Mesenchymal stem cell (in vitro differentiated cells and primary cell): ENCODE results near the gene SPRED1.

ENCODE experiments used
- DNase-seq: peaks from one replicate; pipeline ENCODE4 v3.0.0-alpha.2; 2013
- H2AFZ ChIP-seq: one replicate; pipeline ENCODE4 v1.6.1; 2013; ENCODE audit warnings: low read depth, mild to moderate bottlenecking, control low read depth, inconsistent platforms, low read length, moderate library complexity
- H2AK5ac ChIP-seq: 2 replicates; pipeline ENCODE4 v1.6.1; 2013; ENCODE audit warnings: low read length, moderate library complexity, mild to moderate bottlenecking, inconsistent platforms; ENCODE audit not compliant: severe bottlenecking
- H2BK120ac ChIP-seq: one replicate; pipeline ENCODE4 v1.6.1; 2013; ENCODE audit warnings: low read depth, mild to moderate bottlenecking, inconsistent platforms, low read length, moderate library complexity
- H2BK12ac ChIP-seq, 2 experiments: one replicate each; pipeline ENCODE4 v1.6.1; 2013; ENCODE audit warnings: inconsistent platforms in 2 of 2, low read length in 2 of 2, mild to moderate bottlenecking in 2 of 2, moderate library complexity in 2 of 2, control low read depth in 1 of 2
- H2BK15ac ChIP-seq: one replicate; pipeline ENCODE4 v1.6.1; 2013; ENCODE audit warnings: mild to moderate bottlenecking, low read depth, inconsistent platforms; ENCODE audit not compliant: poor library complexity, severe bottlenecking
- H2BK5ac ChIP-seq: 2 replicates; pipeline ENCODE4 v1.6.1; 2013; ENCODE audit warnings: low read depth, mild to moderate bottlenecking, low read length, control low read depth, inconsistent platforms; ENCODE audit not compliant: poor library complexity, severe bottlenecking
- H3K14ac ChIP-seq, 2 experiments: one replicate each; pipeline ENCODE4 v1.6.1; 2013; ENCODE audit warnings: inconsistent platforms in 2 of 2, low read length in 2 of 2, control low read depth in 1 of 2, mild to moderate bottlenecking in 1 of 2, moderate library complexity in 1 of 2
- H3K18ac ChIP-seq, 2 experiments: one replicate each; pipeline ENCODE4 v1.6.1; 2013; ENCODE audit warnings: inconsistent platforms in 2 of 2, low read length in 2 of 2, control low read depth in 1 of 2, low read depth in 1 of 2, mild to moderate bottlenecking in 1 of 2
- H3K23ac ChIP-seq, 2 experiments: one replicate each; pipeline ENCODE4 v1.6.1; 2013; ENCODE audit warnings: inconsistent platforms in 2 of 2, low read length in 2 of 2, mild to moderate bottlenecking in 2 of 2, moderate library complexity in 2 of 2, control low read depth in 1 of 2
- H3K27ac ChIP-seq: 2 replicates; pipeline ENCODE4 v1.5.1; 2013; ENCODE audit warnings: mild to moderate bottlenecking, moderate library complexity, low read length, control low read depth, inconsistent platforms; ENCODE audit not compliant: poor library complexity, severe bottlenecking
- H3K27me3 ChIP-seq, 2 experiments: 2 replicates each; pipeline versions ENCODE4 v1.6.1 to v1.7.0; 2013; ENCODE audit warnings: low read length in 2 of 2, mild to moderate bottlenecking in 2 of 2, moderate library complexity in 2 of 2, control low read depth in 1 of 2, inconsistent platforms in 1 of 2; ENCODE audit not compliant: control insufficient read depth in 1 of 2, insufficient read depth in 1 of 2
- H3K36me3 ChIP-seq, 2 experiments: 2 replicates each; pipeline versions ENCODE4 v1.6.1 to v1.7.0; 2013; ENCODE audit warnings: low read length in 2 of 2, control low read depth in 1 of 2, inconsistent platforms in 1 of 2, low read depth in 1 of 2, mild to moderate bottlenecking in 1 of 2; ENCODE audit not compliant: insufficient read depth in 2 of 2, control insufficient read depth in 1 of 2
- H3K4ac ChIP-seq, 2 experiments: one replicate each; pipeline ENCODE4 v1.6.1; 2013; ENCODE audit warnings: inconsistent platforms in 2 of 2, low read length in 2 of 2, mild to moderate bottlenecking in 2 of 2, moderate library complexity in 2 of 2, control low read depth in 1 of 2, low read depth in 1 of 2
- H3K4me1 ChIP-seq: 2 replicates; pipeline ENCODE4 v1.6.1; 2013; ENCODE audit warnings: low read depth, low read length, control low read depth; ENCODE audit not compliant: control insufficient read depth, insufficient read depth
- H3K4me2 ChIP-seq: 2 replicates; pipeline ENCODE4 v1.6.1; 2013; ENCODE audit warnings: low read length, mild to moderate bottlenecking, inconsistent platforms; ENCODE audit not compliant: poor library complexity, severe bottlenecking
- H3K4me3 ChIP-seq, 2 experiments: 2 replicates each; pipeline versions ENCODE4 v1.5.1 to v1.7.0; 2013; ENCODE audit warnings: low read length in 2 of 2, mild to moderate bottlenecking in 2 of 2, control low read depth in 1 of 2, low read depth in 1 of 2; ENCODE audit not compliant: insufficient read depth in 1 of 2
- H3K79me1 ChIP-seq: replicated peaks from 2 replicates; pipeline ENCODE4 v1.6.1; 2013; ENCODE audit warnings: mild to moderate bottlenecking, control low read depth, low read length, inconsistent platforms; ENCODE audit not compliant: poor library complexity, severe bottlenecking
- H3K9ac ChIP-seq: 2 replicates; pipeline ENCODE4 v1.7.0; 2013; ENCODE audit warnings: mild to moderate bottlenecking, low read length, moderate library complexity
- H3K9me3 ChIP-seq: 2 replicates; pipeline ENCODE4 v1.7.0; 2013; ENCODE audit warnings: mild to moderate bottlenecking, low read length; ENCODE audit not compliant: control insufficient read depth
- H4K8ac ChIP-seq: one replicate; pipeline ENCODE4 v1.6.1; 2013; ENCODE audit warnings: inconsistent platforms, mild to moderate bottlenecking, low read length, moderate library complexity
- H4K91ac ChIP-seq: one replicate; pipeline ENCODE4 v1.6.1; 2013; ENCODE audit warnings: mild to moderate bottlenecking, low read length, inconsistent platforms
- WGBS: methylation state at CpG from one replicate; pipeline ENCODE4 v1.1.7; 2013; ENCODE audit warnings: mixed read lengths; 5-methylcytosine and 5-hydroxymethylcytosine counted together

The SPRED1 gene

GRCh38 chr15:38300395-38300794 is 47.8 kb downstream of the SPRED1 start:
- Histone ChIP-seq H4K8ac (no peak overlapping the region), H3K4ac (no peak overlapping the region), H2BK15ac (no peak overlapping the region), H3K14ac (no peak overlapping the region), H3K36me3 (peaks cover 0 to 59% of the 10 kb centered on the region in 2 experiments), H3K4me1 (peaks cover 5% of the 10 kb centered on the region), H3K79me1 (no peaks in the 10 kb centered on the region), H3K9ac (peak overlapping the region; percentile 60), H3K4me2 (no peak overlapping the region), H2BK5ac (no peak overlapping the region), H3K9me3 (no peaks in the 10 kb centered on the region), H3K27ac (no peak overlapping the region), H3K23ac (no peak overlapping the region), H2BK120ac (no peak overlapping the region), H3K18ac (no peak overlapping the region), H3K27me3 (no peaks in the 10 kb centered on the region), H3K4me3 (no peak overlapping the region), H2AFZ (no peak overlapping the region), H2BK12ac (no peak overlapping the region), H4K91ac (no peak overlapping the region), H2AK5ac (no peak overlapping the region)
- WGBS, result 100% methylated on average over 1 of the region's 2 CpGs
- no peak for DNase-seq

DNA sequence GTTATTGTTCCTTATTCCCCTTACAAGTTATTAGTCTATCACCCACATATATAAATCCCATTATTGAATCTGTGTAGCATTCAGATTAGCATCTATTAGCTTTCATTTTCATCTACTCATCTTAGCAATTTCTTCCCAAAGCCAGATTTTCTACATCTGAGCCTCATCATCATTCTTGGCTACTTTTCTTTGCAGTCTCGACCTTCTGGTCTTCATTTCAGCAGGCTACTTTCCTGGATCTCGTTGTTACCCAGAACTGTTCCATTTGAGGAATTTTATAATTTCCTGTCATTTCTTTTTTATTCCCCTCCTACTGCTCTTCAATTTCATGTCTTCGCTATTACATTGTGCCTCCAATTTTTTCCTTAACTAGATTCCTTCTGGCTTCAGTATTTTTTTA is 51.8 kb downstream of the SPRED1 start:
- 95% methylated on average over 2 of the region's 3 CpGs for WGBS
- H3K23ac ChIP-seq, result no peak overlapping the region
- H3K79me1 ChIP-seq, result no peaks in the 10 kb centered on the region
- H3K4me2 ChIP-seq, result no peak overlapping the region
- no peak overlapping the region for H4K8ac ChIP-seq
- H4K91ac ChIP-seq, result no peak overlapping the region
- H3K18ac ChIP-seq, result no peak overlapping the region
- H2BK15ac ChIP-seq, result no peak overlapping the region
- no peak overlapping the region for H3K4ac ChIP-seq
- H2BK12ac ChIP-seq, result no peak overlapping the region
- H3K27me3 ChIP-seq, result no peaks in the 10 kb centered on the region
- no peaks in the 10 kb centered on the region for H3K9me3 ChIP-seq
- no peak overlapping the region for H3K14ac ChIP-seq
- H3K27ac ChIP-seq, result no peak overlapping the region
- no peak overlapping the region for H2BK5ac ChIP-seq
- no peak overlapping the region for H2AK5ac ChIP-seq
- peaks cover 4% of the 10 kb centered on the region for H3K4me1 ChIP-seq
- peak overlapping the region in 1 of 2 experiments; percentile 32 for H3K4me3 ChIP-seq
- H2AFZ ChIP-seq, result no peak overlapping the region
- H3K9ac ChIP-seq, result peak overlapping the region; percentile 42
- H3K36me3 ChIP-seq, result peaks cover 3 to 79% of the 10 kb centered on the region in 2 experiments
- DNase-seq, result no peak
- no peak overlapping the region for H2BK120ac ChIP-seq

DNA sequence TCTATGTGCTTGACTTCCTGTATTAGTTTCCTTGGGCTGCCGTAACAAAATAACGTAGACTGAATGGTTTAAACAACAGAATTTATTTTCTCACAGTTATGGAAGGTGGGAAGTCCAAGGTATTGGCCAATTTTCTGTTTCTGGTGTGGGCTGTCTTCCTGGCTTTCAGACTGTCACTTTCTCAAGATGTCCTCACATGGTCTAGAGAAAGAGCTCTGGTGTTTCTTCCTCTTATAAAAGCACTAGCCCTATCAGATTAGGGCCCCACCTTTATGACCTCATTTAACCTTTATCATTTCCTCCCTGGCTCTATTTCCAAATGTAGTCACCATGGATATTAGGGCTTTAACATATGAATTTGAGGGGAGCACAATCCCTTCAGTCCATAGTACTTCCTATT is 54.6 kb downstream of the SPRED1 start:
- H2BK120ac ChIP-seq, result no peak overlapping the region
- no peak overlapping the region for H3K23ac ChIP-seq
- no peak overlapping the region for H3K14ac ChIP-seq
- H3K9ac ChIP-seq, result no peak overlapping the region
- H4K8ac ChIP-seq, result no peak overlapping the region
- H3K9me3 ChIP-seq, result no peaks in the 10 kb centered on the region
- H3K27me3 ChIP-seq, result no peaks in the 10 kb centered on the region
- H3K4me1 ChIP-seq, result peaks cover 4% of the 10 kb centered on the region
- no peak overlapping the region for H2BK12ac ChIP-seq
- no peak overlapping the region for H3K18ac ChIP-seq
- H3K4ac ChIP-seq, result no peak overlapping the region
- no peak overlapping the region for H2AK5ac ChIP-seq
- no peak for DNase-seq
- peaks cover 3 to 72% of the 10 kb centered on the region in 2 experiments for H3K36me3 ChIP-seq
- no peak overlapping the region for H2BK5ac ChIP-seq
- H2BK15ac ChIP-seq, result no peak overlapping the region
- no peak overlapping the region for H3K4me3 ChIP-seq
- no peak overlapping the region for H2AFZ ChIP-seq
- H3K27ac ChIP-seq, result no peak overlapping the region
- no peak overlapping the region for H3K4me2 ChIP-seq
- 100% methylated on average over 2 of the region's 2 CpGs for WGBS
- H4K91ac ChIP-seq, result no peak overlapping the region
- no peaks in the 10 kb centered on the region for H3K79me1 ChIP-seq

GRCh38 chr15:38307861-38308641 is 55.4 kb downstream of the SPRED1 start:
- Histone ChIP-seq H2AK5ac (no peak overlapping the region), H4K8ac (no peak overlapping the region), H2BK5ac (no peak overlapping the region), H2BK15ac (no peak overlapping the region), H2BK12ac (no peak overlapping the region), H3K18ac (no peak overlapping the region), H3K9ac (no peak overlapping the region), H3K4me2 (no peak overlapping the region), H3K4me3 (no peak overlapping the region), H3K27me3 (no peaks in the 10 kb centered on the region), H3K14ac (no peak overlapping the region), H3K9me3 (no peaks in the 10 kb centered on the region), H2BK120ac (no peak overlapping the region), H3K36me3 (peaks cover 3 to 64% of the 10 kb centered on the region in 2 experiments), H2AFZ (no peak overlapping the region), H4K91ac (no peak overlapping the region), H3K23ac (no peak overlapping the region), H3K27ac (no peak overlapping the region), H3K4me1 (no peaks in the 10 kb centered on the region), H3K4ac (no peak overlapping the region), H3K79me1 (no peaks in the 10 kb centered on the region)
- 88% methylated on average over 2 of the region's 5 CpGs for WGBS
- DNase-seq, result no peak
